Loucy (cell line): ENCODE measurements around the gene NLRP3.

Source experiments
- EZH2phosphoT487 ChIP-seq: fragments of 200-600 bp; IDR thresholded peaks from 2 replicates; pipeline ENCODE4 v1.6.1; 2018; ENCODE audit warnings: antibody characterized with exemption, mild to moderate bottlenecking, moderate library complexity, borderline replicate concordance
- TF ChIP-seq, protein P1 (sequence below): fragments of 200-600 bp; sonication (generic); conservative IDR thresholded peaks from 2 replicates; pipeline ENCODE4 v1.5.1; 2014; ENCODE audit warnings: mild to moderate bottlenecking, antibody characterized with exemption, low read length

DNA sequence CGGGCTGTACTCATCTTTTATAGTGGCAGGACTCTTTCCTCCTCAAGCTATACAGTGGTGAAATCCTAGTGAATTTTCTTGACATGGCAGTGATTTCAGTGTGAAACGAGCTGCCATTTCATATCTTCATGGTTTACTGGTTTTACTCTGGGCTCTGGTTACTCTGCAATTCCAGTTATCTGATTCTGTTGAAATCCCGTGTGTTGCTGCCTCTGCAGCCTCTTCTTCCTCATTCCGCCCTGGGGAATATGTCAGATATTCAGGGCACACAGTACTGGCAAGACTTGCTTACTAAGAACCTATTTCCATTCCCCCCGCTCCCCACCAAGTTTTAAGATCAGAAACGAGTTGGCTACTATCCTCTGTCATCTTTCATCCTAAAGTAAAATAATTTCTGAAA is 49.8 kb downstream of the NLRP3 start:
- TF ChIP-seq, protein P1, sequence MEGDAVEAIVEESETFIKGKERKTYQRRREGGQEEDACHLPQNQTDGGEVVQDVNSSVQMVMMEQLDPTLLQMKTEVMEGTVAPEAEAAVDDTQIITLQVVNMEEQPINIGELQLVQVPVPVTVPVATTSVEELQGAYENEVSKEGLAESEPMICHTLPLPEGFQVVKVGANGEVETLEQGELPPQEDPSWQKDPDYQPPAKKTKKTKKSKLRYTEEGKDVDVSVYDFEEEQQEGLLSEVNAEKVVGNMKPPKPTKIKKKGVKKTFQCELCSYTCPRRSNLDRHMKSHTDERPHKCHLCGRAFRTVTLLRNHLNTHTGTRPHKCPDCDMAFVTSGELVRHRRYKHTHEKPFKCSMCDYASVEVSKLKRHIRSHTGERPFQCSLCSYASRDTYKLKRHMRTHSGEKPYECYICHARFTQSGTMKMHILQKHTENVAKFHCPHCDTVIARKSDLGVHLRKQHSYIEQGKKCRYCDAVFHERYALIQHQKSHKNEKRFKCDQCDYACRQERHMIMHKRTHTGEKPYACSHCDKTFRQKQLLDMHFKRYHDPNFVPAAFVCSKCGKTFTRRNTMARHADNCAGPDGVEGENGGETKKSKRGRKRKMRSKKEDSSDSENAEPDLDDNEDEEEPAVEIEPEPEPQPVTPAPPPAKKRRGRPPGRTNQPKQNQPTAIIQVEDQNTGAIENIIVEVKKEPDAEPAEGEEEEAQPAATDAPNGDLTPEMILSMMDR = no peak
- no peak for TF ChIP-seq EZH2phosphoT487
